Skin epidermis (tissue), 12 donors: ENCODE data around the gene NPR1.
"Not testable (repeated sequence)": the region's sequence is repeated elsewhere in the genome, so short reads cannot be mapped to it uniquely, and the experiment has no call there.

Experiments
- H3K27ac ChIP-seq, 21 experiments: fragments of 200-600 bp; sonication (generic) in 11 of 21; one replicate each; pipeline ENCODE4 v1.5.0; 2020; ENCODE audit warnings: mild to moderate bottlenecking in 3 of 21, inconsistent platforms in 2 of 21, moderate library complexity in 2 of 21
- H3K4me3 ChIP-seq, 7 experiments: fragments of 200-600 bp; sonication (generic) in 2 of 7; one replicate each; pipeline ENCODE4 v1.5.0; 2020; ENCODE audit warnings: inconsistent platforms in 2 of 7, mild to moderate bottlenecking in 2 of 7, moderate library complexity in 1 of 7

Gene NPR1

DNA sequence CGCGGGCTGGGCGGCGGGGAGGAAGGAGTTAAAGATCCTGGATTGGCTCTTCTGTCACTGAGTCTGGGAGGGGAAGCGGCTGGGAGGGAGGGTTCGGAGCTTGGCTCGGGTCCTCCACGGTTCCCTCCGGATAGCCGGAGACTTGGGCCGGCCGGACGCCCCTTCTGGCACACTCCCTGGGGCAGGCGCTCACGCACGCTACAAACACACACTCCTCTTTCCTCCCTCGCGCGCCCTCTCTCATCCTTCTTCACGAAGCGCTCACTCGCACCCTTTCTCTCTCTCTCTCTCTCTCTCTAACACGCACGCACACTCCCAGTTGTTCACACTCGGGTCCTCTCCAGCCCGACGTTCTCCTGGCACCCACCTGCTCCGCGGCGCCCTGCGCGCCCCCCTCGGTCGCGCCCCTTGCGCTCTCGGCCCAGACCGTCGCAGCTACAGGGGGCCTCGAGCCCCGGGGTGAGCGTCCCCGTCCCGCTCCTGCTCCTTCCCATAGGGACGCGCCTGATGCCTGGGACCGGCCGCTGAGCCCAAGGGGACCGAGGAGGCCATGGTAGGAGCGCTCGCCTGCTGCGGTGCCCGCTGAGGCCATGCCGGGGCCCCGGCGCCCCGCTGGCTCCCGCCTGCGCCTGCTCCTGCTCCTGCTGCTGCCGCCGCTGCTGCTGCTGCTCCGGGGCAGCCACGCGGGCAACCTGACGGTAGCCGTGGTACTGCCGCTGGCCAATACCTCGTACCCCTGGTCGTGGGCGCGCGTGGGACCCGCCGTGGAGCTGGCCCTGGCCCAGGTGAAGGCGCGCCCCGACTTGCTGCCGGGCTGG lies at the start of gene NPR1:
Gene NPR1, plus strand, starts transcription at position 170 of the 818 bp plus-strand sequence. Its CDS starts 421 bp downstream, at position 591.
- Histone ChIP-seq H3K27ac (peak within 1 kb of the TSS in 10 of 21 experiments; percentile 20 to 82 (median 47)), H3K4me3 (peak within 1 kb of the TSS; percentile 24 to 46 (median 40))

- Histone ChIP-seq H3K27ac (peak overlapping the region in 4 of 21 experiments; percentile 28 to 90 (median 77)), H3K4me3 (no peak overlapping the region)
Measured at GRCh38 chr1:153629343-153629665, 49.2 kb upstream of the NPR1 start.

GRCh38 chr1:153629971-153630370 lies 48.5 kb upstream of the NPR1 start:
- Histone ChIP-seq H3K4me3 (no peak overlapping the region), H3K27ac (peak overlapping the region in 6 of 21 experiments; percentile 23 to 90 (median 46))

DNA sequence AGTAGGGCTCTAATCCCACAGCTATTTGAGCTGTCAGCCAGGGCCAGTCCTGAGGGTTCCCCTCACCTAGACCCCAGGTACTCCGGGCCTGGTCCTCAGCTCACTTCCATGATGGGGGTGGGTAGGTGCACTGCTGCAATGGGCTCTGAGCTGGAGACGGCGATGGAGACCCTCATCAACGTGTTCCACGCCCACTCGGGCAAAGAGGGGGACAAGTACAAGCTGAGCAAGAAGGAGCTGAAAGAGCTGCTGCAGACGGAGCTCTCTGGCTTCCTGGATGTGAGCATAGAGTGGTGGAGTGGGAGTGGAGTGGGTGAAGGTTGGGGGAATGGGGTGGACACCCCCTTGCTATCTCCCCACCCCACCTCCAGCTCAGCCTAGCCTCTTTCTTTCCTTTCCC lies 48.1 kb upstream of the NPR1 start:
- H3K27ac ChIP-seq = peak overlapping the region in 6 of 21 experiments; percentile 23 to 90 (median 44)
- no peak overlapping the region for H3K4me3 ChIP-seq

GRCh38 chr1:153631047-153632022 lies 47.2 kb upstream of the NPR1 start:
- Histone ChIP-seq H3K27ac (peak overlapping the region in 3 of 21 experiments; percentile 24 to 90 (median 43)), H3K4me3 (no peak overlapping the region)

DNA sequence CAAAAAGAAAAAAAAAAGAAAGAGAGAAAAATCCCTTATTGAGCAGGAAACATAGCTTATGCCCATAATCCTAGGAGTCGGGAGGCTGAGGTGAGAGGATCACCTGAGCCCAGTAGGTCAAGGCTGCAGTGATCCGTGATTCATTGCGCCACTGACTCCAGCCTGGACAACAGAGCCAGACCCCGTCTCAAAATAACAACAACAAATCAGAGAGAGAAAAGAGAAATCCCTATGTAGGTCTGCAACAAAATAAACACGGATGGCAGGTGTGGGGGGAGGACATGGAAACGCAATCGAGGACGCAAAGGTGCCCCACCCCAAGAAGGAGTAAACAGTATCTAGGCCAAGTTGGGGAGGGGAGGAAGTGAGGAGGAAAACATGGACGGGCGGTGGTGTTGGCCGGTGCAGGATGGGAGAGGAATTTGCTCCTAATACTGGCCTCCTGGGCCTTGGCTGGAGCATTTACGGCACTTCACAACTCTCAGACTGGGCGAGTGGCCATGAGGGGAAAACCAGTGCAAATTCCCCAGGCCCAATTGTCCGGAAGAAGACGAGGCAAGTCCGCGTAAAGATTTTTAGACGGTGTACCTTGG lies 45.2 kb upstream of the NPR1 start:
- H3K27ac ChIP-seq = peak overlapping the region in 20 of 21 experiments; percentile 94 to 100 (median 99)
- peak overlapping the region; percentile 56 to 78 (median 62) for H3K4me3 ChIP-seq

DNA sequence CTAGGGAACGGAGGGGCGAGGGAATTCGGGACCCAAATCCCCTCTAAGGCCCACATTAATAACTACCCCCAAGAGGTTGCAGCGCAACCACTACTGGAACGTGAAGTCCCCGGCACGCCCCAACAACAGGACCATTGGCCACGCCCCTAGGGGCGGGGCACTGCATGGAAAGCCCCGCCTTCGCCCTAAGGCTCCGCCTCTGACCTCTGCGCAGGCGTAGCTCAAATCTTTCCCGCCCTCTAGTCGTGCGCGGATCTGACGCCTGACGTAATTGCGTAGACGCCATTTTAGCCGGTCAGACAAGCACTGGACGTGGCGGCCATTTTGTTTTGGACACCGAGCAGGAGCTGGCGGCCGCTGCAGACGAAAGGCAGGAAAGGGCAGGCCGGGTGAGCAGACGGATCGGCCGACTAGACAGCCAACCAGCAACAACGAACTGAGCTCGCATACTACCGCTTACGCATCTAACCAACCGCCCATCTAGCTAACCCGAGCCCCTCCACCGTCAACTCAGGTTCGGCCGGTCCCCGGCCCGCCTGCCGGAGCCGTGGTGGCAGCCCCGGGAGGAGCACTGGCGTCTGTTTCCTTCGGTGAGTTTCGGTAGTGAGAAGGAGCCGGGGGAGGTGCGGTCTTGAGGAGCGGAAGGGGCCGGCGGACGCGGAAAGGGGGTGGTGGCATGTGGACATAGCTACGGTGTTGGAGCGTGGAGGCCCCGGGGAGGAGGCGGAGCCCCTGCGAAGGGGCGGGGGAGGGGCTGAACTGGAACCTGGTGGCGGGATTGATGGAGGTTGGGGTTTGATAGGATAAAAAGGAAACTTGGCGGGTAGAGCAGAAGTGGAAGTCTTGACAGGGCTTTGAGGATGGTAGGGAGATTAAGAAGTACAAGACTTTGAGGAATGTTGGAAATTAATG lies 44.5 kb upstream of the NPR1 start, which contains the start of gene CHTOP:
Gene CHTOP, plus strand, starts transcription at position 313 of the 912 bp plus-strand sequence. CDS start 2,523 bp downstream, outside the sequence.
- Histone ChIP-seq H3K4me3 (peak within 1 kb of the TSS; percentile 56 to 78 (median 62)), H3K27ac (peak within 1 kb of the TSS; percentile 88 to 100 (median 99))

DNA sequence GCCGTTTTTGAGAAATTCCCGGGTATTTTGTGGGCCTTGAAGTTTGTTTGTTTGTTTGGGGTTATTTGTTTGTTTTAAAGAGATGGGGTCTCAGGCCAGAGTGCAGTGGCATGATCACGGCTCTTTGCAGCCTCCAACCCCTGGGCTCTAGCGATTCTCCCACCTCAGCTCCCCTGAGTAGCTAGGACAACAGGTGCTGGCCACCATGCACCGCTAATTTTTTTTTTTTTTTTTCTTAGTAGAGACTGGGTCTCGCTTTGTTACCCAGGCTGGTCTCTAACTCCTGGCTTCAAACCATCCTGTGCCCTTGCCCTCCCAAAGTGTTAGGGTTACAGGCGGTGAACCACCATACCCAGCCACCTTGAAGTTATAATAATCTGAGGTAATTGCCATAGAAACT lies 42.6 kb upstream of the NPR1 start:
- peak overlapping the region in 3 of 7 experiments; percentile 57 to 78 (median 62) for H3K4me3 ChIP-seq
- H3K27ac ChIP-seq = peak overlapping the region in 5 of 21 experiments; percentile 98 to 100 (median 100)

DNA sequence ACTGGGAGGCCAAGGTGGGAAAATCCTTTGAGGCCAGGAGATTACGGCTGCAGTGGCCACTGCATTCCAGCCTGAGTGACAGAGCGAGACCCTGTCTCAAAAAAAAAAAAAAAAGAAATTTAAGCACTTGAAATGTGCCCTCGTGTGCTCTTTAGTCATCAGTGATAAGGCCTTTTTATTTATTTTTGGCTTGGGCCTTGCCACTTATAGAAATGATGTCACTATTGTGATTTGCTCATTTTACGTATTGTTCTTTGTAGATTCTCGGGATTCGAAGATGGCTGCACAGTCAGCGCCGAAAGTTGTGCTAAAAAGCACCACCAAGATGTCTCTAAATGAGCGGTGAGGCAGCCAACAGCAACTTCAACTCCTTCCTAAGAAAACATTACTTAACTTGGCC lies 42.2 kb upstream of the NPR1 start:
- Histone ChIP-seq H3K4me3 (no peak overlapping the region), H3K27ac (peak overlapping the region in 1 of 21 experiments; percentile 100)

- no peak overlapping the region for H3K4me3 ChIP-seq
- H3K27ac ChIP-seq = no peak overlapping the region
Measured at GRCh38 chr1:153638261-153638660, 40.2 kb upstream of the NPR1 start.

DNA sequence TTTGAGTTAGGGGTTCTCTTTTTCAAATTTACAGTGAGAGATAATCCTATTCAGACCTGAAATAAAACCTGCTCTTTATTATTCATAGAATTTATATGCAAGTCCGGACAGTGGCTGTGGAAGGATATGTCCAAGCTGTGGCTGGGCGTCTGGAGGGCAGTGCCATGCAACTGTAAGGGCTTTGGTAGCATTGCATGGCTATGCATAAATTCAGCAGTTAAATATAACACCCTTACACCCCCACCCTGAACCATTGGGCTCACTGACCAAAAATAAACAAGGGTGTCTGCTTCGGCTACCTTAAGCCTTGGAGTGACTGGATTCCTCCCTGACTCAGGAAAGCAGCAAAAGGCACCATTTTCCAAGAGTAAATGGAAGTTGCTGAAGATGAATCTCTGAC lies 39.2 kb upstream of the NPR1 start:
- Histone ChIP-seq H3K4me3 (no peak overlapping the region), H3K27ac (no peak overlapping the region)

- not testable (repeated sequence) for H3K4me3 ChIP-seq, H3K27ac ChIP-seq
Measured at GRCh38 chr1:153640213-153640612, 38.3 kb upstream of the NPR1 start.

GRCh38 chr1:153640861-153641260 lies 37.6 kb upstream of the NPR1 start:
- Histone ChIP-seq H3K4me3 (no peak overlapping the region), H3K27ac (no peak overlapping the region)

DNA sequence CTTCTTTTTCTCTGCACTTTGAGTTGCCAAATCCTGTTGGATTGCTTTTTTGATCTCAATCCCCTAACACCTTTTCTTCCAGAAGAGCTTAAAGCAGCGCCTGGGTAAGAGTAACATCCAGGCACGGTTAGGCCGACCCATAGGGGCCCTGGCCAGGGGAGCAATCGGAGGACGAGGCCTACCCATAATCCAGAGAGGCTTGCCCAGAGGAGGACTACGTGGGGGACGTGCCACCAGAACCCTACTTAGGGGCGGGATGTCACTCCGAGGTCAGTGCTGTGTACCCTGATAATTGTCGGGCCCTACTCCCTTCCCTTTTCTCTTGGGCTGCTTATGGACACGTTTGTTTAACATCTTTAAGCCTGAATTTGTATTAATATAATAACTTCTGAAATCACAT lies 36.3 kb upstream of the NPR1 start:
- H3K4me3 ChIP-seq = no peak overlapping the region
- H3K27ac ChIP-seq = no peak overlapping the region

GRCh38 chr1:153643100-153643499 lies 35.4 kb upstream of the NPR1 start:
- no peak overlapping the region for H3K4me3 ChIP-seq
- H3K27ac ChIP-seq = no peak overlapping the region

GRCh38 chr1:153643816-153644215 lies 34.7 kb upstream of the NPR1 start:
- no peak overlapping the region for H3K27ac ChIP-seq

GRCh38 chr1:153646672-153647345 lies 31.7 kb upstream of the NPR1 start:
- Histone ChIP-seq H3K27ac (peak overlapping the region in 7 of 21 experiments; percentile 3 to 72 (median 18)), H3K4me3 (no peak overlapping the region)

More at GRCh38 chr1:153643816-153644215, 34.7 kb upstream of the NPR1 start:
- no peak overlapping the region for H3K4me3 ChIP-seq

GRCh38 chr1:153647346-153647714 lies 31.2 kb upstream of the NPR1 start:
- no peak overlapping the region for H3K4me3 ChIP-seq
- peak overlapping the region in 7 of 21 experiments; percentile 3 to 72 (median 18) for H3K27ac ChIP-seq
